Measurements from ENCODE around the gene GMDS. TPM values are rescaled to one million over a fixed set of nuclear protein-coding genes. Genes with fewer than 3 reads are reported as not detected.
A peak's percentile ranks its signal among the peaks of the same experiment; 100 is the strongest.

The GMDS gene
- polyA plus RNA-seq, 1 of the 3 experiments (the other 2 are of a cell fraction), result 12.3 TPM

DNA sequence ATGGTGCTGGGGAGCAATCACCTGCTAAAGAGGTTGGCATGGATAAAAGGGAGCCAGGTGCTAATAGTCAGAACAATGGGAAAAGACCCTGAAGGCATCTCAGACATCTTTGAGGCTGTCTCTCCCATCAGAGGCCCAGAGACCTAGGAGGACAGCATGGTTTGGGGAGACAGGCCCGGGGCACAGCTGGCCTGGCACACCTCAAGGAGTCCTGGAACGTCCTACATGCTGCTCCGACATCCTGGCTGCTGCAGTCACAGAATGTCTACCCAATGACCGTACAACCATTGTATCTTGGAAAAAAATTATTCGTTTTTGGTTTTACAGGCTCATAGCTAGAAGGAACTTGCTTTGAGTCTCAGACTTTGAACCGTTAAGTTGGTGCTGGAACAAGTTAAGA, 4.4 kb downstream of the GMDS start (continued):
- TF ChIP-seq CHD2 (IDR thresholded peaks at IDR 0.05; ENCODE audit: low read length, partially characterized antibody), result no peak
- no peak for TF ChIP-seq CTCF (IDR thresholded peaks at IDR 0.05)
- no peak for TF ChIP-seq YY1 (IDR thresholded peaks at IDR 0.05; ENCODE audit: low read depth)

DNA sequence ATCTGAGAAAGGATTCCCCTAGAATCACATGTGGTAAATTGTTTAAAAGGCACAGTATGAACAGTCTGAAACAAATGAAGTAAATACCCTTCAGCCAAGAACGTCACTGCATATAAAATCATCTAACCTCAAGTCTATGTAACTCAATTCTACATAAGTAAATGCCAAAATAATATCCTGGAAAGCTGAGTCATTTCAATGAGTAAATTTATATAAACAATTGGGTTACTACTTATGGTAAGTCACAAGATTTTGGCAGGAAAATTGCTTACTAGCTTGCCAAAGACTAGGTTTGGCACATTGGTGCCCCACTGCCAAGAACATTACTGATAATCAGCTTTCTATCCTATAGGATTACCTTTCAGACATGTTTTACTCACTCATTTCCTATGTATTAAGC, 8.4 kb downstream of the GMDS start:
- Histone ChIP-seq H3K79me2 (ENCODE audit: insufficient read depth) (no peaks in the 10 kb centered on the region), H3K4me3 (ENCODE audit: low read depth in 2 of 2, low read length in 1 of 2) (no peak overlapping the region), H3F3A (replicated peaks; ENCODE audit: insufficient read depth) (peaks cover 9% of the 10 kb centered on the region), H3K9me2 (no peaks in the 10 kb centered on the region), H2AFZ (ENCODE audit: low read depth) (no peak overlapping the region), H3K27ac (ENCODE audit: low read depth in 2 of 2, low read length in 1 of 2) (peak overlapping the region in 1 of 2 experiments; percentile 53; a peak in 1 of 4 replicates), H3K9ac (no peak overlapping the region), H4K20me1 (ENCODE audit: insufficient read depth) (no peaks in the 10 kb centered on the region), H3K27me3 (ENCODE audit: insufficient read depth) (no peaks in the 10 kb centered on the region), H3K4me1 (ENCODE audit: control insufficient read depth in 1 of 2, insufficient read depth in 2 of 2, low read depth in 1 of 2, low read length in 1 of 2) (peaks cover 7 to 8% of the 10 kb centered on the region in 2 experiments; a peak in 1 of 4 replicates), H3K9me3 (no peaks in the 10 kb centered on the region), H3K4me2 (0 out of 2 replicates have a peak overlapping the region, but pooled peaks have one; percentile 24), H3K36me3 (replicated peaks in 1 of 2; ENCODE audit: control insufficient read depth in 1 of 2, insufficient read depth in 2 of 2, low read length in 1 of 2) (no peaks in the 10 kb centered on the region)
- POLR2A ChIA-PET, result no interaction called here
- no peak for DNase-seq
- peak; percentile 21 to 45; a peak in 2 of 4 replicates for TF ChIP-seq EP300 (IDR thresholded peaks at IDR 0.05; ENCODE audit: borderline replicate concordance in 1 of 2, low read depth in 1 of 2, low read length in 1 of 2)
- no peak for TF ChIP-seq FOXJ3 (CRISPR knock-in tag; IDR thresholded peaks at IDR 0.05)
- TF ChIP-seq ELF1 (IDR thresholded peaks at IDR 0.05), result no peak
- peak; percentile 58 for TF ChIP-seq JUND (IDR thresholded peaks at IDR 0.05)
- TF ChIP-seq TEAD4 (IDR thresholded peaks at IDR 0.05; ENCODE audit: borderline replicate concordance, insufficient read depth), result peak; percentile 41; the same call in 1 of the 2 replicates
- 0 out of 2 replicates have a peak, but pooled peaks have one; percentile 15 for TF ChIP-seq MEF2A (IDR thresholded peaks at IDR 0.05; ENCODE audit: borderline replicate concordance, low read depth)
- TF ChIP-seq NFIC (IDR thresholded peaks at IDR 0.05; ENCODE audit: borderline replicate concordance), result peak; percentile 87
- TF ChIP-seq, protein P1, sequence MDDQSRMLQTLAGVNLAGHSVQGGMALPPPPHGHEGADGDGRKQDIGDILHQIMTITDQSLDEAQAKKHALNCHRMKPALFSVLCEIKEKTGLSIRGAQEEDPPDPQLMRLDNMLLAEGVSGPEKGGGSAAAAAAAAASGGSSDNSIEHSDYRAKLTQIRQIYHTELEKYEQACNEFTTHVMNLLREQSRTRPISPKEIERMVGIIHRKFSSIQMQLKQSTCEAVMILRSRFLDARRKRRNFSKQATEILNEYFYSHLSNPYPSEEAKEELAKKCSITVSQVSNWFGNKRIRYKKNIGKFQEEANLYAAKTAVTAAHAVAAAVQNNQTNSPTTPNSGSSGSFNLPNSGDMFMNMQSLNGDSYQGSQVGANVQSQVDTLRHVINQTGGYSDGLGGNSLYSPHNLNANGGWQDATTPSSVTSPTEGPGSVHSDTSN (IDR thresholded peaks at IDR 0.05), result peak; percentile 79
- peak; percentile 65 for TF ChIP-seq TCF12 (IDR thresholded peaks at IDR 0.05)
- no peak for TF ChIP-seq FOXM1 (IDR thresholded peaks at IDR 0.05; ENCODE audit: low read depth)
- no peak for TF ChIP-seq YY1 (IDR thresholded peaks at IDR 0.05; ENCODE audit: low read depth)
- TF ChIP-seq FOSL2 (IDR thresholded peaks at IDR 0.05; ENCODE audit: borderline replicate concordance, low read depth), result peak; percentile 65; the same call in 1 of the 2 replicates
- CTCF ChIA-PET, result interaction anchor here (1.4 kb wide), 1 partner anchor 29 kb away, joined by 3 read pairs; no protein-coding TSS in a partner anchor
- 15% methylated on average over 1 of the region's 1 CpG for WGBS (ENCODE audit: low lambda C conversion rate)

Measured in SK-N-SH (cell line).